ENCODE measurements around the gene RASAL2. TPM values are rescaled to one million over a fixed set of nuclear protein-coding genes. Genes with fewer than 3 reads are reported as not detected.

The RASAL2 gene
- total RNA-seq, 1 experiment from 2014 or later, result 31.6 TPM

DNA sequence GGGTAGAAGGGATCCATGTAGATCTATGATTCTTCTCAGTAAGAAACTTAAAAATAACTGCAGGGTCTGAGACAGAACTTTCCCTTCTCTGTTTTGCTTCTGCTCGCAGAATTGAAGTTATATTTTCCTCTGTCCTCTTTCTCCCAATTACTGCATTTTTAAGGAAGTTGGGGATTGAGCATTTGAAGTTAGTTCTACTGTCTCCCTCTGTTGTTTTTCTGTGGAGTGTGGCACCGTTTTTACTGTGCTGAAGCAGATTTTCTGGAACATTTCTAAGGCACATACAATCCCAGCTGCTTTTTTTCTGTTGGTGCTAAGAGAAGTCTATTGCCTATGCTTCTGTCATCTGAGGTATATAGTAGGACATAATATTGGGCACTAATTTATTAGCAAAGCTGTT, 43.3 kb downstream of the RASAL2 start:
- intact Hi-C loops (cut with micrococcal nuclease; ENCODE audit: unreplicated experiment), result no loop called here
- ChIA-PET CTCF (interaction anchor here (0.9 kb wide), 1 partner anchor 105 kb away, joined by 15 read pairs; no protein-coding TSS in a partner anchor), POLR2A (no interaction called here)
- Histone ChIP-seq H3K36me3 (ENCODE audit: control insufficient read depth, insufficient read depth, low read length) (no peaks in the 10 kb centered on the region), H3K27me3 (ENCODE audit: control insufficient read depth, insufficient read depth, low read length) (no peaks in the 10 kb centered on the region), H3K9me3 (ENCODE audit: control insufficient read depth, insufficient read depth, low read depth, low read length) (no peaks in the 10 kb centered on the region), H3K4me1 (ENCODE audit: control insufficient read depth, insufficient read depth, low read length) (no peaks in the 10 kb centered on the region; the same call in 1 of the 2 replicates), H3K4me3 (ENCODE audit: low read depth in 2 of 2, low read length in 2 of 2) (no peak overlapping the region), H3K27ac (ENCODE audit: low read length) (0 out of 2 replicates have a peak overlapping the region, but pooled peaks have one; percentile 29)
- TF ChIP-seq SIN3A (IDR thresholded peaks at IDR 0.05; ENCODE audit: borderline replicate concordance, insufficient read depth, low read depth, low read length), result no peak
- in situ Hi-C loops (cut with HindIII; ENCODE audit: low pct_unique_long_range_greater_than_20kb, low sequenced_read_pairs), result no loop called here
- ATAC-seq (no peak), DNase-seq (ENCODE audit: low read depth, low spot score) (no peak)
- BruUV-seq (replicated peaks), result no TSS peak

DNA sequence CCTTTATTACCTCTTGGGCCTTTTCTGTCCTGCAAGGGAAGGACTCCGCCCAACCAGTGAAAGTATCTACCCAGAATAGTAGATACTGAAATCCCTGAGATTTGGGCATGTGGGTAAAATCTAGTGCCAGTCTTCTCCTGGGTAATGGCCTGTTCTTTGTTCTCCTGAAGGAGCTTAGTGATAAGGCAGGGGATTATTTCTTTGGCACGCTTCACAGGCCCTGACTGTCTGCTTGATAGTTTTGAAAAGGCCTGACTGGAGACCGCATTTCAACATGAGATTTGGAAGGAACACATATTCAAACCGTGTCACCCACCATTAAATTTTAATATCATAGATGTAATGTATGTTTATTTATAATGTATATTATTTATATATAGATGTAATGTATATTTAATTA, 48.9 kb downstream of the RASAL2 start:
- intact Hi-C loops (cut with micrococcal nuclease; ENCODE audit: unreplicated experiment) (no loop called here), in situ Hi-C loops (cut with HindIII; ENCODE audit: low pct_unique_long_range_greater_than_20kb, low sequenced_read_pairs) (no loop called here)
- no peak for TF ChIP-seq TCF7L2 (IDR thresholded peaks at IDR 0.05; ENCODE audit: low read depth, low read length)
- no peak for TF ChIP-seq SIN3A (IDR thresholded peaks at IDR 0.05; ENCODE audit: borderline replicate concordance, insufficient read depth, low read depth, low read length)
- TF ChIP-seq, protein P1, sequence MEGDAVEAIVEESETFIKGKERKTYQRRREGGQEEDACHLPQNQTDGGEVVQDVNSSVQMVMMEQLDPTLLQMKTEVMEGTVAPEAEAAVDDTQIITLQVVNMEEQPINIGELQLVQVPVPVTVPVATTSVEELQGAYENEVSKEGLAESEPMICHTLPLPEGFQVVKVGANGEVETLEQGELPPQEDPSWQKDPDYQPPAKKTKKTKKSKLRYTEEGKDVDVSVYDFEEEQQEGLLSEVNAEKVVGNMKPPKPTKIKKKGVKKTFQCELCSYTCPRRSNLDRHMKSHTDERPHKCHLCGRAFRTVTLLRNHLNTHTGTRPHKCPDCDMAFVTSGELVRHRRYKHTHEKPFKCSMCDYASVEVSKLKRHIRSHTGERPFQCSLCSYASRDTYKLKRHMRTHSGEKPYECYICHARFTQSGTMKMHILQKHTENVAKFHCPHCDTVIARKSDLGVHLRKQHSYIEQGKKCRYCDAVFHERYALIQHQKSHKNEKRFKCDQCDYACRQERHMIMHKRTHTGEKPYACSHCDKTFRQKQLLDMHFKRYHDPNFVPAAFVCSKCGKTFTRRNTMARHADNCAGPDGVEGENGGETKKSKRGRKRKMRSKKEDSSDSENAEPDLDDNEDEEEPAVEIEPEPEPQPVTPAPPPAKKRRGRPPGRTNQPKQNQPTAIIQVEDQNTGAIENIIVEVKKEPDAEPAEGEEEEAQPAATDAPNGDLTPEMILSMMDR (IDR thresholded peaks at IDR 0.05), result no peak
- TF ChIP-seq POLR2AphosphoS5 (IDR thresholded peaks at IDR 0.05; ENCODE audit: low read depth, low read length), result no peak
- TF ChIP-seq, protein P2, sequence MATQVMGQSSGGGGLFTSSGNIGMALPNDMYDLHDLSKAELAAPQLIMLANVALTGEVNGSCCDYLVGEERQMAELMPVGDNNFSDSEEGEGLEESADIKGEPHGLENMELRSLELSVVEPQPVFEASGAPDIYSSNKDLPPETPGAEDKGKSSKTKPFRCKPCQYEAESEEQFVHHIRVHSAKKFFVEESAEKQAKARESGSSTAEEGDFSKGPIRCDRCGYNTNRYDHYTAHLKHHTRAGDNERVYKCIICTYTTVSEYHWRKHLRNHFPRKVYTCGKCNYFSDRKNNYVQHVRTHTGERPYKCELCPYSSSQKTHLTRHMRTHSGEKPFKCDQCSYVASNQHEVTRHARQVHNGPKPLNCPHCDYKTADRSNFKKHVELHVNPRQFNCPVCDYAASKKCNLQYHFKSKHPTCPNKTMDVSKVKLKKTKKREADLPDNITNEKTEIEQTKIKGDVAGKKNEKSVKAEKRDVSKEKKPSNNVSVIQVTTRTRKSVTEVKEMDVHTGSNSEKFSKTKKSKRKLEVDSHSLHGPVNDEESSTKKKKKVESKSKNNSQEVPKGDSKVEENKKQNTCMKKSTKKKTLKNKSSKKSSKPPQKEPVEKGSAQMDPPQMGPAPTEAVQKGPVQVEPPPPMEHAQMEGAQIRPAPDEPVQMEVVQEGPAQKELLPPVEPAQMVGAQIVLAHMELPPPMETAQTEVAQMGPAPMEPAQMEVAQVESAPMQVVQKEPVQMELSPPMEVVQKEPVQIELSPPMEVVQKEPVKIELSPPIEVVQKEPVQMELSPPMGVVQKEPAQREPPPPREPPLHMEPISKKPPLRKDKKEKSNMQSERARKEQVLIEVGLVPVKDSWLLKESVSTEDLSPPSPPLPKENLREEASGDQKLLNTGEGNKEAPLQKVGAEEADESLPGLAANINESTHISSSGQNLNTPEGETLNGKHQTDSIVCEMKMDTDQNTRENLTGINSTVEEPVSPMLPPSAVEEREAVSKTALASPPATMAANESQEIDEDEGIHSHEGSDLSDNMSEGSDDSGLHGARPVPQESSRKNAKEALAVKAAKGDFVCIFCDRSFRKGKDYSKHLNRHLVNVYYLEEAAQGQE (IDR thresholded peaks at IDR 0.05; ENCODE audit: insufficient read depth in 1 of 2, low read depth in 2 of 2, low read length in 1 of 2), result no peak
- Histone ChIP-seq H3K9me3 (ENCODE audit: control insufficient read depth, insufficient read depth, low read depth, low read length) (no peaks in the 10 kb centered on the region), H3K4me3 (ENCODE audit: low read depth in 2 of 2, low read length in 2 of 2) (no peak overlapping the region), H3K36me3 (ENCODE audit: control insufficient read depth, insufficient read depth, low read length) (no peaks in the 10 kb centered on the region; the same call in 1 of the 2 replicates), H3K4me1 (ENCODE audit: control insufficient read depth, insufficient read depth, low read length) (no peaks in the 10 kb centered on the region; the same call in 1 of the 2 replicates), H3K27me3 (ENCODE audit: control insufficient read depth, insufficient read depth, low read length) (no peaks in the 10 kb centered on the region), H3K27ac (ENCODE audit: low read length) (no peak overlapping the region)
- no TSS peak for BruUV-seq (replicated peaks)
- CTCF ChIA-PET, result no interaction called here
- ATAC-seq (no peak), DNase-seq (ENCODE audit: low read depth, low spot score) (no peak)
- POLR2A ChIA-PET, result no interaction called here

DNA sequence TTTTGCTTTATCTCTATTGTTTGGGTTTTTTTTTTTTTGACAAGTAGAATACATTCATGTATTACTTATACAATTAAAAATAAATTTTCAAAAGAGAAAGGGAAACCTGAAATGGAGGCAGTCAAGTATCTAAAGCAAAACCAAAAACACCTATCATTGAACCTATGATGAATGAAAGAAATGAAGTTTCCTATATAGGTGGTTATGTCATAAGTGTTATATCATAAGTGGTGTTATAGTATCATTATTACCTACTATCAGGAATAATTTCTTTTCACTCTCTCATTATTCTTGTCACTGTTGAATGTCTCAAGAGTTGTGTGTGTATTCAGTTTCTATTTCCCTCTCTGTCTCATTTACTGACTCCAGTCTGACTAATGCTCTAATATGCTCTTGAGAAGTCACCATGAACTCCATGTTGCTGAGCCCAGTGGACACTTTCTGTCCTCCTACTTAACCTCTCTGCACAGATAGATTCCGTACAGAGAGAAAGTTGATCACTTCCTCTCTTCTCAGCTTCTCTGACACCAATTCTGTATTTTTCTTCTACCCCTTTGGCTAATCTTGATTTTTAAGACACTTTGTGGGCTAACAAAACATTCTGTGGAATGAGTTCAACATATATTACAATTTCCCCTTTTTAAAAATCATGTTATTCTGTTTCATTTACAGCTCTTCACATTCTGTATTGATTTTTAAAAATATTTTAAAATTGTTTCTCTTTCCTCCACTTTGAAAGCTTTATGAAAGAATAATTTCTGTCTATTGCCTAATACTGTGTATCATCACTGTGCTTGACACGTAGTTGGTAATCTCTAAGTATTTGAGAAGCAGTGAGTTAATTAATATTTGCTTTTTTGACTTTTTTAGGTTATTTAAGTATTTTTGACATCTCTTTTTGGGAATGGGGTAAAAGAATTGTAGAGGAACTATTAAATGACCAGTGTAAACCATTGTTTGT, 50.1 kb downstream of the RASAL2 start:
- no peaks in the 10 kb centered on the region for H3K27me3 ChIP-seq (ENCODE audit: control insufficient read depth, insufficient read depth, low read length)
- H3K27ac ChIP-seq (ENCODE audit: low read length), result no peak overlapping the region
- in situ Hi-C loops (cut with HindIII; ENCODE audit: low pct_unique_long_range_greater_than_20kb, low sequenced_read_pairs), result no loop called here
- H3K4me1 ChIP-seq (ENCODE audit: control insufficient read depth, insufficient read depth, low read length), result no peaks in the 10 kb centered on the region; the same call in 1 of the 2 replicates
- intact Hi-C loops (cut with micrococcal nuclease; ENCODE audit: unreplicated experiment), result no loop called here
- no peak for ATAC-seq
- TF ChIP-seq, protein P1 (IDR thresholded peaks at IDR 0.05), result no peak
- no peak for TF ChIP-seq SIN3A (IDR thresholded peaks at IDR 0.05; ENCODE audit: borderline replicate concordance, insufficient read depth, low read depth, low read length)
- no peak for TF ChIP-seq TCF7L2 (IDR thresholded peaks at IDR 0.05; ENCODE audit: low read depth, low read length)
- TF ChIP-seq, protein P2 (IDR thresholded peaks at IDR 0.05; ENCODE audit: insufficient read depth in 1 of 2, low read depth in 2 of 2, low read length in 1 of 2), result no peak
- TF ChIP-seq POLR2AphosphoS5 (IDR thresholded peaks at IDR 0.05; ENCODE audit: low read depth, low read length), result no peak
- H3K4me3 ChIP-seq (ENCODE audit: low read depth in 2 of 2, low read length in 2 of 2), result no peak overlapping the region
- ChIA-PET CTCF (no interaction called here), POLR2A (no interaction called here)
- no peak for DNase-seq (ENCODE audit: low read depth, low spot score)
- H3K36me3 ChIP-seq (ENCODE audit: control insufficient read depth, insufficient read depth, low read length), result no peaks in the 10 kb centered on the region; the same call in 1 of the 2 replicates
- no peaks in the 10 kb centered on the region for H3K9me3 ChIP-seq (ENCODE audit: control insufficient read depth, insufficient read depth, low read depth, low read length)
- no TSS peak for BruUV-seq (replicated peaks)
